PC-9 (cell line): ENCODE measurements around the gene GAL3ST2.

Experiments
- EZH2 ChIP-seq: fragments of 200-600 bp; sonication (generic); IDR thresholded peaks from 2 replicates; pipeline ENCODE4 v1.8.0; 2017; ENCODE audit warnings: antibody characterized with exemption, low read depth
- TF ChIP-seq, protein P1 (sequence below): fragments of 200-600 bp; sonication (generic); conservative IDR thresholded peaks from 2 replicates; pipeline ENCODE4 v1.6.1; 2017; ENCODE audit warnings: mixed run types, antibody characterized with exemption, mild to moderate bottlenecking, moderate library complexity

DNA sequence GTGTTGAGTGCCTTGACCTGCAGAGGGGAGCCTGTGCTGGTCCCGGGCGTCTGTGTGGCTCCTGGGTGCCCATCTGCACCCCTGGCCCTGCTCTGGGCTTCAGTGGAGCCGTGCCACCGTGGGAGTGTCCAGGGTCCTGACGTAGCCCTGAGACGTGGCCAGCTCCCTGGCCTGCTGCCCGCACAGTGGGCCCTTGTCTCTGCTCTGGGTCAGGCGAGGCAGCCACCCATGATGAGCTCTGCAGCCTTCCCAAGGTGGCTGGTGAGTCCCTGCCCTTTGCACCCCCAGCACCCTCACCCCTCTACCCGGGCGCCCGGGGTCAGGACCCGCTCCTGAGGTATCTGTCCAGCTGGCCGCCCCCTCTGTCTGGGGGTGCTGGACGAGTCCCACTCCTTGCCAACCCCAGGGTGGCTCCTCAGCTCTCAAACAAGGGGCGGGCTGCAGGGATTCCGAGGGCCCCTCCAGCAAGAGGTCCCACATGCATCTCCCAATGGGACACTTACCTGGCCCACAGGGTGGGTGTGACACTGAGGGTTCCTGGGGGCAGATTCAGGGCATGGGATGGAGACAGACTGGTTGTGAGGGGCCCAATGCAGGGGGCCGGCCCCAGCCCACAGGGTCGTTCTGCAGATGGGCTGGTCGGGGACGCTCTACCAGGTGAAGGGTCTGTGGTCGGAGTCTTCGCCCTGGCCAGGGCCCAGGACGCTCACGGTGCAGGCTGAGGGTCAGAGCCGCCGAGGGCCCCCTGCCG is 34.8 kb downstream of the GAL3ST2 start:
- TF ChIP-seq, protein P1, sequence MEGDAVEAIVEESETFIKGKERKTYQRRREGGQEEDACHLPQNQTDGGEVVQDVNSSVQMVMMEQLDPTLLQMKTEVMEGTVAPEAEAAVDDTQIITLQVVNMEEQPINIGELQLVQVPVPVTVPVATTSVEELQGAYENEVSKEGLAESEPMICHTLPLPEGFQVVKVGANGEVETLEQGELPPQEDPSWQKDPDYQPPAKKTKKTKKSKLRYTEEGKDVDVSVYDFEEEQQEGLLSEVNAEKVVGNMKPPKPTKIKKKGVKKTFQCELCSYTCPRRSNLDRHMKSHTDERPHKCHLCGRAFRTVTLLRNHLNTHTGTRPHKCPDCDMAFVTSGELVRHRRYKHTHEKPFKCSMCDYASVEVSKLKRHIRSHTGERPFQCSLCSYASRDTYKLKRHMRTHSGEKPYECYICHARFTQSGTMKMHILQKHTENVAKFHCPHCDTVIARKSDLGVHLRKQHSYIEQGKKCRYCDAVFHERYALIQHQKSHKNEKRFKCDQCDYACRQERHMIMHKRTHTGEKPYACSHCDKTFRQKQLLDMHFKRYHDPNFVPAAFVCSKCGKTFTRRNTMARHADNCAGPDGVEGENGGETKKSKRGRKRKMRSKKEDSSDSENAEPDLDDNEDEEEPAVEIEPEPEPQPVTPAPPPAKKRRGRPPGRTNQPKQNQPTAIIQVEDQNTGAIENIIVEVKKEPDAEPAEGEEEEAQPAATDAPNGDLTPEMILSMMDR: no peak
- no peak for TF ChIP-seq EZH2
